BLaER1 treated with 17β-estradiol and CSF1 and Interleukin-3, amounts not matched to agents 10 nM and 100 nM (cell line): ENCODE results near the gene LRRN2.

Experiments used
- H3K27ac ChIP-seq, 11 experiments: shearing (Covaris generic); formaldehyde crosslinking; 2 replicates each; pipeline ENCODE4 v1.8.1; 2022
- H3K27me3 ChIP-seq, 11 experiments: shearing (Covaris generic); formaldehyde crosslinking; 2 replicates each; pipeline ENCODE4 v1.8.1; 2022
- H3K36me3 ChIP-seq, 11 experiments: shearing (Covaris generic); formaldehyde crosslinking; 2 replicates each; pipeline ENCODE4 v1.8.1; 2022
- H3K4me1 ChIP-seq, 10 experiments: shearing (Covaris generic); formaldehyde crosslinking; 2 replicates each; pipeline ENCODE4 v1.8.1; 2022
- H3K4me2 ChIP-seq, 11 experiments: shearing (Covaris generic); formaldehyde crosslinking; 2 replicates each; pipeline ENCODE4 v1.8.1; 2022
- H3K4me3 ChIP-seq, 10 experiments: shearing (Covaris generic); formaldehyde crosslinking; 2 replicates each; pipeline ENCODE4 v1.8.1; 2022
- H3K9ac ChIP-seq, 11 experiments: shearing (Covaris generic); formaldehyde crosslinking; 2 replicates each; pipeline ENCODE4 v1.8.1; 2022
- H3K9me3 ChIP-seq, 11 experiments: shearing (Covaris generic); formaldehyde crosslinking; replicated peaks in 1 of 11; 2 replicates each; pipeline ENCODE4 v1.8.1; 2022
- H4K20me1 ChIP-seq, 11 experiments: shearing (Covaris generic); formaldehyde crosslinking; 2 replicates each; pipeline ENCODE4 v1.8.1; 2022
- Cebpa-rat ChIP-seq, 11 experiments: shearing (Covaris generic); IDR thresholded peaks; 2 replicates each; pipeline ENCODE4 v1.8.1; 2022

The LRRN2 gene

DNA sequence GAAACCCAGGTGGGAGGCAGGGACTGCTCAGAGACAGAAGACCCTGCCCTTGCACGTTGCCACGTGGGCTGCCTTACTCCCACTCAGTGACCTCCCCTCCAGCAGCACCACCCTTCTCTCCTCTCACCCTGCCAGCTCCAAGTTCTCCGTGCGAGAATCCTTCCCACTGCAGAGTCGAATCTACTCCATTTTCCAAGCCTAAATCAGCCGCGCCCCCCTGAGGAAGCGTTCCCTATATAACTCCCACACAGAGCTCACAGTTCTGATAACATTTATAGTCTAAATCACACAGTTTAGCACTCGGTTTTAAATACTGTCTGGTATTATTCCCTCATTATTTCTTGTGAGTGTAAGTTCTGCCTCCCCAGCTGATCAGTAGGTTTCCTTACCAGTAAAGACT is 7.7 kb downstream of the LRRN2 start:
- Histone ChIP-seq H4K20me1 (peaks cover 0 to 100% (median 68%) of the 10 kb centered on the region in 11 experiments; a peak in 16 of 22 replicates), H3K27ac (no peak overlapping the region), H3K36me3 (peaks cover 0 to 80% (median 33%) of the 10 kb centered on the region in 11 experiments; a peak in 13 of 22 replicates), H3K9me3 (no peaks in the 10 kb centered on the region), H3K9ac (no peak overlapping the region), H3K4me3 (no peak overlapping the region), H3K4me1 (peaks cover 26 to 89% (median 59%) of the 10 kb centered on the region in 10 experiments), H3K27me3 (no peaks in the 10 kb centered on the region), H3K4me2 (no peak overlapping the region)
- no peak for TF ChIP-seq Cebpa-rat (IDR thresholded peaks at IDR 0.05)

DNA sequence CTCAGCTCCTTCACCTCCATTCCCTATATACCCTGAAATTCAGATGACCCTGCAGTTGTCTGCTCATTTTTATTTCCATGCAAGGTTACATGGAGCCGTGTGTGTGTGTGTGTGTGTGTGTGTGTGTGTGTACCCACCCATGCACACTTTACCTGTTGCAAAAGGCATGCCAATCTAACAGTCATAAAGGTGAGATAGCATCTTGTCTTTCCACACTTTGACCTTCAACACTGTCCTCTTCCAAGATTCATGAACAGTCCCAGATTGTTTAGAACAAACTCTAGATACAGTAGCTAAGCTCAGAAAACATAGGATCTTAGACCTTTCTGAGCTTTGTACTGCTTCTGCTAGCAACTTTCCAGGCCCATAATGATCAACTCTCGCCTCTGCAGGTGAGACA is 9.5 kb downstream of the LRRN2 start:
- H3K4me3 ChIP-seq: no peak overlapping the region
- no peak overlapping the region for H3K9ac ChIP-seq
- no peak for TF ChIP-seq Cebpa-rat (IDR thresholded peaks at IDR 0.05)
- peaks cover 0 to 81% (median 28%) of the 10 kb centered on the region in 11 experiments; a peak in 13 of 22 replicates for H3K36me3 ChIP-seq
- H3K27ac ChIP-seq: 0 out of 22 replicates have a peak overlapping the region, but pooled peaks of 1 of the 11 experiments have one; percentile 7
- H3K4me1 ChIP-seq: peaks cover 26 to 80% (median 52%) of the 10 kb centered on the region in 10 experiments
- H3K4me2 ChIP-seq: peak overlapping the region; percentile 43 to 60 (median 51); a peak in 20 of 22 replicates
- H3K9me3 ChIP-seq: no peaks in the 10 kb centered on the region
- peaks cover 0 to 98% (median 70%) of the 10 kb centered on the region in 11 experiments; a peak in 16 of 22 replicates for H4K20me1 ChIP-seq
- H3K27me3 ChIP-seq: no peaks in the 10 kb centered on the region

DNA sequence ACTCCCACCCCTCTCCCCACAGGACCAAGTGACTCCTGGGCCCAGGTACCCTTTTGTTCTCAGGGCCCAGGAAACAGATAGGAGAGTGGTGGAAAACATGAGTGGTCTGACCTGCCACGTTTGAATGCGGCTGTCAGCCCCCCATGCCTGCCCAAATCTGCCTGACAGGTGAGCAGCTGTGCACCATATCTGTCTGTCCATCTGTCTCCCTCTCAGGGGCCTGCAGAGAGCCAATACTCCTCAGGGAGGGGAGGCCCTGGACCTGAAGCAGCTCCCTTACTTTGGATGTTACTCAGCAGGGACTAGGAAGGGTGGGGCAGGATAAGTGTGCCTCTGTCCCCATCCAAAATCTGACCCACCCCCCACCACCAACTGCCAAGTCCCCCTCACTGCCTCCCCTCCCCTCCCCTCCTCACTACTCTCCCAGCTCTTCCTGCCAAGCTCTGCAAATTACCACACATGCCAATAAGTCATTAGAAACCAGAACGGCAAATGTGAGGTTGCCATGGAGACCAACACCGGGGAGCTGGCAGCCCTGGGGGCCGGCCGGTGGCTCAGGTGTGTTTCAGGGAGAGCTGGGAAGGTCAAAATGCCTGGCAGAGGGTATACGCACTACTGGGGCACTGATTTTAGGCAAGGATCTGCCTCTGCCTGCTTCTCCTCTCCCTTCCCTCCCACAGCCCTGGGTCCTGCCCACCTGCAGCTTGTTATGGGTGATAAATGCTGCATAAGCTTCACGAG is 11.5 kb downstream of the LRRN2 start:
- peak overlapping the region in 1 of 11 experiments; percentile 33; a peak in 1 of 22 replicates for H3K9ac ChIP-seq
- no peaks in the 10 kb centered on the region for H3K9me3 ChIP-seq
- peaks cover 0 to 96% (median 61%) of the 10 kb centered on the region in 11 experiments; a peak in 15 of 22 replicates for H4K20me1 ChIP-seq
- peak overlapping the region in 1 of 11 experiments; percentile 32; a peak in 1 of 22 replicates for H3K27ac ChIP-seq
- no peaks in the 10 kb centered on the region for H3K27me3 ChIP-seq
- H3K4me1 ChIP-seq: peaks cover 32 to 63% (median 48%) of the 10 kb centered on the region in 10 experiments
- peak overlapping the region in 8 of 11 experiments; percentile 32 to 60 (median 52); a peak in 16 of 22 replicates for H3K4me2 ChIP-seq
- H3K36me3 ChIP-seq: peaks cover 0 to 88% (median 31%) of the 10 kb centered on the region in 11 experiments; a peak in 14 of 22 replicates
- no peak for TF ChIP-seq Cebpa-rat (IDR thresholded peaks at IDR 0.05)
- no peak overlapping the region for H3K4me3 ChIP-seq

DNA sequence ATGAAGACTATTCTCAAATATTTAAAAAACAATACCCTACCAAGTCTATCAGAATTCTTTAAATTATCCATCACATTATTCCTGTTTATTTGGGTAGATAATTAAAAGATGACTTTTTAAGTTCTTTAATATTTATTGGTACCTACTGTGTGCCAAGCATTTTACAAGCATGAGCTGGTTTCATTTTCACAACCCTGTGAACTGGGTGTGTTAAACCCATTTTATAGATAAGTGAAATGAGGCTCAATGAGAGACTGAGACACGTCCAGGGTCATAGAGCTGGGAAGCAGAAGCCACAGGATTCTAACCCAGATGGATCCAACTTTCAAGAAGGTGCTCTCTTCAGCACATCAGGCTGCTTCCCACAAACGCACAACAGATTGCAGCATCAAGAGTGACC is 12.3 kb downstream of the LRRN2 start:
- H3K4me1 ChIP-seq: peaks cover 32 to 54% (median 43%) of the 10 kb centered on the region in 10 experiments
- H3K9ac ChIP-seq: no peak overlapping the region
- H3K9me3 ChIP-seq: no peaks in the 10 kb centered on the region; a peak in 1 of 22 replicates
- no peak overlapping the region for H3K27ac ChIP-seq
- no peak overlapping the region for H3K4me3 ChIP-seq
- no peak overlapping the region for H3K4me2 ChIP-seq
- no peaks in the 10 kb centered on the region for H3K27me3 ChIP-seq
- H4K20me1 ChIP-seq: peaks cover 0 to 90% (median 52%) of the 10 kb centered on the region in 11 experiments; a peak in 15 of 22 replicates
- peaks cover 0 to 94% (median 40%) of the 10 kb centered on the region in 11 experiments; a peak in 14 of 22 replicates for H3K36me3 ChIP-seq
- no peak for TF ChIP-seq Cebpa-rat (IDR thresholded peaks at IDR 0.05)

DNA sequence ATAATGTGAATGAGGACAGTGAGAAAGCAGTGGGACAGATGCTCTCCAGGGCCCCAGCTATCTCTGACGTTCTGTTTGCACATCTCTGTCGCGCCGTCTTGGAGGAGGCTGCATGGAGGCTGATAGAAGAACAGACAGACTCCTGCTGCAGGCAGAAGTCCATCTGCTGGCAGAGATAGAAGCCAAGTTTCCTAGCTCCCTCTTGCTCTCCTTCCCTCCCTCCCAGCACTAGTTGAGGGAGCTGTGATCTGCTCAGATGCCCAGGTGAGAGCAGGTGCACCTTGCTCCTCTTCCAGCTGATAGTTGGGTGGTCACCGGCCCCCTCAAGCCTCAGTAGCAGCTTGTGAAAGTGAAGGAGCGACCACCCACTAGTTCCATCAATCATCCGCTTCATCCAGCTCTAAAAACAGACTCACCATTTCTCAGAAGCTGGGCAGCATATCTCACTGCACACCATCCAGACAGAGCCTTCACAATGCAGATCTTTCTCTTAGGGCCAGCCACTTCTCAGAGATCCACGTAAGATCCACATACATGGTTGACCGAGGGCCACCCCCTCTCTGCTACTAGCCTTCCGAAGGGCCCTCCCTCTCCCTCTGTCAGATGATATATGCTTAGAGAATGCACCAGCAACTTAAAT is 12.9 kb downstream of the LRRN2 start:
- no peak for TF ChIP-seq Cebpa-rat (IDR thresholded peaks at IDR 0.05)
- H3K27me3 ChIP-seq: no peaks in the 10 kb centered on the region
- H4K20me1 ChIP-seq: peaks cover 0 to 90% (median 49%) of the 10 kb centered on the region in 11 experiments; a peak in 14 of 22 replicates
- no peak overlapping the region for H3K4me2 ChIP-seq
- H3K9ac ChIP-seq: no peak overlapping the region
- no peak overlapping the region for H3K4me3 ChIP-seq
- H3K36me3 ChIP-seq: peaks cover 0 to 94% (median 46%) of the 10 kb centered on the region in 11 experiments; a peak in 15 of 22 replicates
- peaks cover 38 to 51% (median 43%) of the 10 kb centered on the region in 10 experiments for H3K4me1 ChIP-seq
- H3K27ac ChIP-seq: no peak overlapping the region
- H3K9me3 ChIP-seq: peaks cover 0 to 5% (median 0%) of the 10 kb centered on the region in 11 experiments; a peak in 2 of 22 replicates

DNA sequence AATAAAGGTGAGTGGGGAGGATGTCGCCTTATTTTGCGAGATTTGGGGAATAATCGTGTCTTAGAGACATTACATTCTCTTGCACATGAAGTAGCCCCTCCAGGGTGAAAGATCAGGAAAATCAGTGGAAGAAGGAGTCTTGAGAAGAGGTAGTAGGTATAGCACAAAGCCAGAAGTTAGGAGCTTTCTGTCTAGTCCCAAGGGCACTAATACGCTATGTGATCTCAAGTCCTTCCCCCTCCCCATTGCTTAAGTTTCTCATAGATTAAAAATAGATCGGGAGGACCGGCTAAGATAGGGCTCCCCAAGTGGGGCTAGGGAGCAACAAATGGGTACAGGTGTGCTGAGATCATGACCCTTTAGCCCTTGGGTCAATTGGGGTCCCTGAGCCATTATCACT is 13.5 kb downstream of the LRRN2 start:
- Histone ChIP-seq H3K9ac (no peak overlapping the region), H3K9me3 (peaks cover 0 to 8% (median 0%) of the 10 kb centered on the region in 11 experiments; a peak in 2 of 22 replicates)
- no peak for TF ChIP-seq Cebpa-rat (IDR thresholded peaks at IDR 0.05)

DNA sequence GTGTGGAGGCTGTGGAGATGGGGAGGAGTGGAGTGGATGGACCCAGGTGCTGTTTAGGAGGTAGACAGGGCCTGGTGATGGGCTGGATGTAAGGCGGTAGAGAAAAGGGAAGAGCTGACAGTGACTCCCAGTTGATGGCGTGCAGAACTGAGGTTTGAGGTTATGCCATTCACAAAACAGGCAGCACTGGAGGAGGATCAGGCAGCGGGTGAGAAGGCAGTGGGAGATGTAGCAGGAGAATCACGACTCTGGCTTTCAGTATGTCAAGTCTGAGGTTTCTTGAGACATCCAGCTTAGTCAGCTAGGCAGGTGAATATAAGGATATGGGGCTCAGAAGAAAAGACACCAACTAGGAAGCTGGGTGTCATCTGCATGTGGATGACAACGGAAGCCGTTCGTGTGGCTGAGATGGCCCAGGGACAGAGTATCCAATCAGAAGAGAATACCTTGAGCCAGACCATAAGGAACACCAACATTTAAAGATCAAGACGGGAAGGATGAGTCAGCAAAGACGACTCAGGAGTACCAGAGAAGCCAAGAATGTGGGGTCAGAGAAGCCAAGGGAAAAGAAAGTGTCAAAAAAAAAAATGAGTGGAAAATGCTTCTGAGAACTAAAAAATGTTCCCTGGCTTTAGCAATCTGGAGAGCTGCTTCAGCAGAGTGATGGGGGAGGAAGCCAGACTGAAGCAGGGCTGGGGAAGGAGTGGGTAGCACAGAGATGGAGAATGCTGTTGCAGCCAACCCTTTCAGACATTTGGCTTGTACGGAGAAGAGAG is 15.2 kb downstream of the LRRN2 start:
- no peaks in the 10 kb centered on the region for H3K27me3 ChIP-seq
- peaks cover 0 to 90% (median 48%) of the 10 kb centered on the region in 11 experiments; a peak in 15 of 22 replicates for H3K36me3 ChIP-seq
- H3K9me3 ChIP-seq: peaks cover 0 to 8% (median 0%) of the 10 kb centered on the region in 11 experiments; a peak in 2 of 22 replicates
- peak overlapping the region in 1 of 11 experiments; percentile 16; a peak in 1 of 22 replicates for H3K27ac ChIP-seq
- no peak overlapping the region for H3K4me3 ChIP-seq
- peak overlapping the region in 4 of 11 experiments; percentile 10 to 37 (median 28); a peak in 5 of 22 replicates for H3K4me2 ChIP-seq
- peaks cover 20 to 48% (median 30%) of the 10 kb centered on the region in 10 experiments for H3K4me1 ChIP-seq
- 0 out of 22 replicates have a peak overlapping the region, but pooled peaks of 1 of the 11 experiments have one; percentile 5 for H3K9ac ChIP-seq
- no peak for TF ChIP-seq Cebpa-rat (IDR thresholded peaks at IDR 0.05)
- peaks cover 0 to 85% (median 28%) of the 10 kb centered on the region in 11 experiments; a peak in 13 of 22 replicates for H4K20me1 ChIP-seq

More for the DNA sequence above, 13.5 kb downstream of the LRRN2 start:
- peaks cover 0 to 87% (median 44%) of the 10 kb centered on the region in 11 experiments; a peak in 14 of 22 replicates for H4K20me1 ChIP-seq
- no peak overlapping the region for H3K4me2 ChIP-seq
- no peak overlapping the region for H3K4me3 ChIP-seq
- no peaks in the 10 kb centered on the region for H3K27me3 ChIP-seq
- H3K27ac ChIP-seq: no peak overlapping the region
- H3K36me3 ChIP-seq: peaks cover 0 to 95% (median 48%) of the 10 kb centered on the region in 11 experiments; a peak in 15 of 22 replicates
- H3K4me1 ChIP-seq: peaks cover 38 to 53% (median 44%) of the 10 kb centered on the region in 10 experiments

DNA sequence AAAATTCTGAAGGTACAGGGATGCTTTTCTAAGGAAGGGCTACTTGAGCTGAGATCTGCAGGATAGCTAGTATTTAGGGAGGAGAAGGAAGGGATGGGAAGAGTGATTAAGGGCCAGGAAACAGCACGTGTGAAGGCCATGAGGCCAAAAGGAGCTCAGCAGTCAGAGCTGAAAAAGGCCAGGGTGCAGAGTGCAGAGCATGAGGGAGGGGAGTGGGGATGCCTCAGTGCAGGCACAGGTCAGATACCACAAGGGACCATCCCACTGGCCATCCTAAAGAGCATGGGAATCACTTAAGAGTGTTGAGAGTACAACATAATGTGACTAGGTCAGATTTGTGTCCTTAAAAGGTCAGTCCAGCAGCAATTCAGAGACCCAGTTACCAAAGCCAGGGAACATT is 16.0 kb downstream of the LRRN2 start:
- Histone ChIP-seq H4K20me1 (peaks cover 0 to 85% (median 28%) of the 10 kb centered on the region in 11 experiments; a peak in 13 of 22 replicates), H3K4me3 (no peak overlapping the region), H3K27ac (no peak overlapping the region), H3K27me3 (no peaks in the 10 kb centered on the region), H3K9ac (no peak overlapping the region), H3K36me3 (peaks cover 0 to 90% (median 42%) of the 10 kb centered on the region in 11 experiments; a peak in 16 of 22 replicates), H3K9me3 (peaks cover 0 to 8% (median 0%) of the 10 kb centered on the region in 11 experiments; a peak in 2 of 22 replicates), H3K4me2 (no peak overlapping the region), H3K4me1 (peaks cover 13 to 40% (median 27%) of the 10 kb centered on the region in 10 experiments)
- no peak for TF ChIP-seq Cebpa-rat (IDR thresholded peaks at IDR 0.05)
